Bronchial epithelial cell (primary cell): ENCODE data around the gene ZNF148. TPM values are rescaled to one million over a fixed set of nuclear protein-coding genes. Genes with fewer than 3 reads are reported as not detected.

ENCODE experiments used
- DNase-seq: peaks from one replicate; pipeline ENCODE4 v3.0.0-alpha.2; 2010; ENCODE audit warnings: low read depth
- FAIRE-seq: peaks from 2 replicates; lab custom pipeline; 2011; peaks lifted over from hg19 to GRCh38; lab: Jason Lieb, UNC
- H3K27me3 ChIP-seq: 2 replicates; pipeline ENCODE4 v1.5.1; 2011; ENCODE audit warnings: low read length; ENCODE audit not compliant: control insufficient read depth, insufficient read depth
- H3K36me3 ChIP-seq: 2 replicates; pipeline ENCODE4 v1.5.1; 2011; ENCODE audit warnings: low read length; ENCODE audit not compliant: control insufficient read depth, insufficient read depth
- H3K4me3 ChIP-seq: 2 replicates; pipeline ENCODE4 v1.5.1; 2011; ENCODE audit warnings: mild to moderate bottlenecking, low read depth, low read length, control low read depth
- total RNA-seq: library from RNA; depleted of rRNA; stranded (reverse); fragments of >200 nt; gene quantifications from 2 replicates; pipeline ENCODE4 v1.2.1, GENCODE V29; 2014
- TF ChIP-seq, protein P1 (sequence below): IDR thresholded peaks from 2 replicates; pipeline ENCODE4 v1.5.1; 2011; ENCODE audit warnings: mild to moderate bottlenecking, moderate library complexity, low read length, control low read depth, inconsistent platforms; ENCODE audit not compliant: insufficient read depth, severe bottlenecking

Gene ZNF148
- total RNA-seq, 1 donor from 2014 or later: 26.1 TPM

DNA sequence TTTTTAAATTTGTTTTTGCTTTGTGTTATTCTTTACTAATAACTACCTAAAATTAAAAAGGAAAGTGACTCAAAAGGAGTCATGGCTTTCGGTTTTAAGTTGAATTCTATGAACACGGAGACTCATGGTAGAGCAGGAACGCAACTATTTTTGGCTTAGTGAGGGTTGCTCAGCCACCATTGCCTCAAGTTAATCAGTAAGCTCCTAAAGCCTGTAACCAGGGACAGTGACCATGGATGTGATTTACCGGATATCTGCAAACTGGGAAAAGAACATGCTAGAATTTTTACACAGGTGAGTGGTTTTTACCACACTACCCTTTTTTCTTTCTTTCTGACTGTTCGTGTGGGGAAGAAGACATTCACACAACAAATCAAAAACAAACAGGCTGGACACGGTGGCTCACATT lies 174.4 kb downstream of the ZNF148 start:
- Histone ChIP-seq H3K27me3 (no peaks in the 10 kb centered on the region), H3K4me3 (no peak overlapping the region), H3K36me3 (no peaks in the 10 kb centered on the region)
- TF ChIP-seq, protein P1, sequence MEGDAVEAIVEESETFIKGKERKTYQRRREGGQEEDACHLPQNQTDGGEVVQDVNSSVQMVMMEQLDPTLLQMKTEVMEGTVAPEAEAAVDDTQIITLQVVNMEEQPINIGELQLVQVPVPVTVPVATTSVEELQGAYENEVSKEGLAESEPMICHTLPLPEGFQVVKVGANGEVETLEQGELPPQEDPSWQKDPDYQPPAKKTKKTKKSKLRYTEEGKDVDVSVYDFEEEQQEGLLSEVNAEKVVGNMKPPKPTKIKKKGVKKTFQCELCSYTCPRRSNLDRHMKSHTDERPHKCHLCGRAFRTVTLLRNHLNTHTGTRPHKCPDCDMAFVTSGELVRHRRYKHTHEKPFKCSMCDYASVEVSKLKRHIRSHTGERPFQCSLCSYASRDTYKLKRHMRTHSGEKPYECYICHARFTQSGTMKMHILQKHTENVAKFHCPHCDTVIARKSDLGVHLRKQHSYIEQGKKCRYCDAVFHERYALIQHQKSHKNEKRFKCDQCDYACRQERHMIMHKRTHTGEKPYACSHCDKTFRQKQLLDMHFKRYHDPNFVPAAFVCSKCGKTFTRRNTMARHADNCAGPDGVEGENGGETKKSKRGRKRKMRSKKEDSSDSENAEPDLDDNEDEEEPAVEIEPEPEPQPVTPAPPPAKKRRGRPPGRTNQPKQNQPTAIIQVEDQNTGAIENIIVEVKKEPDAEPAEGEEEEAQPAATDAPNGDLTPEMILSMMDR: no peak
- DNase-seq (no peak), FAIRE-seq (no peak)

DNA sequence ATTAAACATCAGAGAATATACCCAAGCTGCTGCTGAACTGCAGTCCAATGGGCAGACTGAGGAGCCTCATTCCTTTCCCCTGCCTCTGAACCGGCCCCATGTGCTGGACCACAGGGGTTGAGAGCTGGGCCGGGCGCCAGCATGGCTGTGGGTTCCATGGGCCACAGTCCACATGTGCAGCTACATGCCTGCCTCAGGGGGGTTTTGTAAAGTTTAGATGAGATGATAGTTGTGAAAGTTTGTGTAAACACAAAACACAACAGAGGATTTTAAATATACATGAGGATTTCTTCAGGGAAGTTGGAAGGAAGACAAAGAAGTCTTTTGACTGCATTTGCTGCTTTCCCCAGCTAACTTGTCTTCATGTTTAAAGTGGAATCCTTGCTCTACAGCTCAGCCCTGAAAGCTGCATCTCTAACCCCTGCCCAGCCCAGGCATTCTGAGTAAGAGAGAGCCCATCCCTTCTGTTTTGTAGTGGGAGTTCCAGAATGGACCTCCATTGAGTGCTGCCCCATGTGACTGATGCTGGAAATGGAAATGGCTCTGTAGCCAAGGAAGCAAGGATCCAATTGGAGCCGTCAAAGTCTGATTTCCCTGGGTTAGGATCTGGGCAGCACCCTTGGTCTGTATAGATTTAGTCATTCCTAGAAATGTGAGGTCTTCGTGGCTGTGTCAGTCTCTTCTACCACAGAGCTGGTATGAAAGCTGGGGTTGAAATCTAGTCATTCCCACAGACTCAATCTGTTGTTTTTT lies 180.1 kb downstream of the ZNF148 start:
- Histone ChIP-seq H3K27me3 (no peaks in the 10 kb centered on the region), H3K4me3 (no peak overlapping the region), H3K36me3 (peaks cover 5% of the 10 kb centered on the region)
- FAIRE-seq (no peak), DNase-seq (no peak)
- TF ChIP-seq, protein P1: no peak

DNA sequence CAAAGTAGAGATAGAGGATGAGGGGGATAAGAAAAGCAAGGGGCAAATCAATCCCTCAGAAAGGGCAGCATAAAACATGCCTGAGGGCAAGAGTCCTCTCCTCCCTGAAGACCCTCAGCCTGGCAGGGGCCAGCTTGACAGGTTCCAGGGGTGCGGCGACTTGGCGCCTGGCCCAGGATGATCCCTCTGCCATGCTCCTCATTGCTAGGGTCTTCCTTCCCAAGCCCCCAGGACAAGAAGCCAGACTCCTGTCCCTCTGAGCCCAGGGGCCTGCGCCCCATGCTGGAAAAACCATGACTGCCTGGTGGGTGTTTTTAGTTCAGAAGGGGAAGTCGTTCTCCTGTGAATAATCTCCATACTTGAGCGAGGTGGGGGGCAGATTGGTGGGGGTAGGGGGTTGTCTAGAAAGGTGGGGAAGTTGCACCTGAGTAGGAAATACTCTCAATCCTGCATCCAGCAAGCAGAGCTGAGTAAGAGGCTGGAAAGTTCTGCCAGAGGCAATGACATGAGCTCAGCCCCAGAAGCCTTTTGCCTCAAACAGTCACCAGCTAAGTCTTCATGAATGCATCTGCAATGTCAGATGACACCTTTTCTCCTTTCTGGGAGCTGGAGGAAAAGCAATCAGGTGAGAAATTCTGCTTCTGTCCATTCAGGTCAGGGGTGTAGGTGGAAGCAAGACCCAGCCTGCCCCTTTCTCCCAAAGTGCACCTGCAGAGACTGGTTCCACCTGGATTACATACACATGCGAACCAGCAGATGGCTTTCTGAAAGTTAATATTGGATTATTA lies 180.9 kb downstream of the ZNF148 start:
- peak; percentile 92 for DNase-seq
- peaks cover 9% of the 10 kb centered on the region for H3K36me3 ChIP-seq
- FAIRE-seq: peak; percentile 52
- TF ChIP-seq, protein P1: no peak
- no peak overlapping the region for H3K4me3 ChIP-seq
- H3K27me3 ChIP-seq: no peaks in the 10 kb centered on the region

DNA sequence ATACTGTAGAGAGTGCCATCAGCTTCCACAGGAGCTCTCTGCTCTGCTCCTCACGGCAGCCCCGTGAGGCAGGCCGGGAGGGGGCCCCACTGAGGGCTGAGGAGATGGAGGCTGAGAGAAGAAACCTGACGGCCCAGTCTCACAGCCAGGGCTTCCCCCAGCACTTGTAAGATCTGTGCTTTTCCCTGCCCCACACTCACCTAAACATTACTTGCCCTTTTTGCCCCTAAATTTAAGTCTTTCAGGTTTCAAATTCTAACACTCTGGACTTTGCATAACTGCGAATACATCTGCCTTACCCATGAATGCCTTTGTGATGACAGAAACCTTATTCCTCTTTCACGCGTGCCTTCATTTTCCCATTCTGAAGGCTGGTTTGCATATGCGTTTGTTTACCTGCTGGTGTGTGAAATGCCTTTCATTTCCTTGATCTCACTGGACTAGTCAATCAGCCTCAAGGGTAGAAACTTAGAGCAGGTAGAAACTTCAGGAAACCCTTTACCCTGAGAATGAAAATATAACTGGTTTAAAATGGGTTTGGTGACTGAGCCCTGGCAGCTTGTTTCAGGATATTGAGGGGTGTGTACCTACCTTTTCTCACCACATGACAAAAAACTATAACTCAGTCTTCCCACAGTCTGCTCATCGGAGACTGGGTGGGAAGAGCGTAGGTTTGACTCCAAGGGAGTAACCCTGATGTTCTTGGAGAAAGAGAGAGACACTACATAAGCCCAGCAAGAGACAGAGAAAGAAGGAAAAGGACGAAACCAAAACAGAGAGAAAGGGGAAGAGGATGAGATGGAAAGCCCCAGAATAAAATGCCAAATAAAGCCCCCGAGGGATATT lies 182.7 kb downstream of the ZNF148 start:
- TF ChIP-seq, protein P1: peak; percentile 43
- peak; percentile 68 for FAIRE-seq
- Histone ChIP-seq H3K4me3 (no peak overlapping the region), H3K27me3 (no peaks in the 10 kb centered on the region), H3K36me3 (peaks cover 11% of the 10 kb centered on the region)
- DNase-seq: peak; percentile 51

DNA sequence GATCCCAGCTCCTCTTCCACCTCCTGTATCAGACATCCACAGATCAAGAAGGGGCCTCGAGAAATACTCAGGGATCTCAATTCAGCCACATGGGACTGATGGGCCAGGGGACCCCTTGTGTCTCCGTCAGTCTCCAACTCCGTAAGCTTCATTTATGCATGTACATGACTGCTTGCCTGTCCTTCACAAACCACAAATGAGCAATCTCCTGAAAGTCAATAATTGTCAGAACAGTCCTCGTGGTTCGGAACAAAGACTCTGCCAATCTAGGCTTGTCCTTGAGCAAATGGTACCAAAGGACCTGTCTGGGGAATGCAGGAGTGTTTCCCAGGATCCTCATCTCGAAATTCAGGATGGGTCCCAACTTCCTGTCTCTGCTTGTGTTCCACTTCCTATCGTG lies 183.4 kb downstream of the ZNF148 start:
- peaks cover 11% of the 10 kb centered on the region for H3K36me3 ChIP-seq
- TF ChIP-seq, protein P1: no peak
- no peak overlapping the region for H3K4me3 ChIP-seq
- DNase-seq: peak; percentile 17
- FAIRE-seq: peak; percentile 47
- no peaks in the 10 kb centered on the region for H3K27me3 ChIP-seq
